ENCODE measurements around the gene FBXO31.

The FBXO31 gene

GRCh38 chr16:87304951-87305350 lies 78.6 kb downstream of the FBXO31 start:
- DNase-seq, result no peak

GRCh38 chr16:87303962-87304521 lies 79.5 kb downstream of the FBXO31 start:
- no peak for DNase-seq

GRCh38 chr16:87303431-87303930 lies 80.1 kb downstream of the FBXO31 start:
- no peak for DNase-seq

GRCh38 chr16:87298857-87299465 lies 84.6 kb downstream of the FBXO31 start:
- DNase-seq, result no peak

- no peak for DNase-seq
Observed at GRCh38 chr16:87297918-87298631, 85.5 kb downstream of the FBXO31 start.

- DNase-seq, result no peak
Observed at GRCh38 chr16:87297407-87297806, 86.2 kb downstream of the FBXO31 start.

- no peak for DNase-seq
Observed at GRCh38 chr16:87295661-87296531, 87.7 kb downstream of the FBXO31 start.

GRCh38 chr16:87295259-87295658 lies 88.3 kb downstream of the FBXO31 start:
- DNase-seq, result no peak

GRCh38 chr16:87293990-87294389 lies 89.6 kb downstream of the FBXO31 start:
- no peak for DNase-seq

GRCh38 chr16:87291944-87292343 lies 91.6 kb downstream of the FBXO31 start:
- DNase-seq, result no peak

- no peak for DNase-seq
Observed at GRCh38 chr16:87288753-87289362, 94.7 kb downstream of the FBXO31 start.

GRCh38 chr16:87286839-87287626 lies 96.5 kb downstream of the FBXO31 start:
- no peak for DNase-seq

- DNase-seq, result no peak
Observed at GRCh38 chr16:87284183-87284582, 99.4 kb downstream of the FBXO31 start.

- DNase-seq, result no peak
Observed at GRCh38 chr16:87279094-87279658, 104.4 kb downstream of the FBXO31 start.

GRCh38 chr16:87278191-87279093 lies 105.1 kb downstream of the FBXO31 start:
- peak in 1 of 2 experiments; percentile 54 for DNase-seq

All from cerebellar nuclear complex (tissue), 1 donor.